ENCODE measurements around the gene MBD5. TPM values are rescaled to one million over a fixed set of nuclear protein-coding genes. Genes with fewer than 3 reads are reported as not detected.

The MBD5 gene
- total RNA-seq, 1 donor from 2014 or later: 36.6 TPM

GRCh38 chr2:148065936-148066335 is 45.0 kb downstream of the MBD5 start:
- ATAC-seq (no peak), DNase-seq (ENCODE audit: missing footprints) (no peak)
- intact Hi-C loops (cut with DNase I): no loop called here

DNA sequence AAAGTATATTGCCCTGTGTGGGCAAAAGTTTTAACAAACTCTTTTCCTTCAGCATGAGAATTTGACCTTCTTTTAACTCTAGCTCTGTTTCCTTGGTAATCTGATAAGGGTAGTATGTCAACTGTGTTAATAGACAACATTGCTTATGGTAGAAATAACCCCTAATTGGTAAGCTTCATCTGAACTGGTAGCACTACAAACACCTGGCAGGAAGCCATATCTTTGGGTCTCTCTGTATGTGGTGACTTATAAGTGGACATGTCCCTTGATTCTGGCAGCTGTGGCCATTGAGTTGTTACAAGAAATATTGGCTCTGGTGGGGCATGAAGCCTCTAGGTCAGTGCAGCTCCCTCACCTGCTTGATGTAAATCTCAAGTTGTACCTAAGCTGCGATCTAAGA is 46.9 kb downstream of the MBD5 start:
- ATAC-seq: no peak
- intact Hi-C loops (cut with DNase I): no loop called here
- DNase-seq (ENCODE audit: missing footprints): no peak

GRCh38 chr2:148071351-148071750 is 50.5 kb downstream of the MBD5 start:
- intact Hi-C loops (cut with DNase I): no loop called here
- ATAC-seq (no peak), DNase-seq (ENCODE audit: missing footprints) (no peak)

DNA sequence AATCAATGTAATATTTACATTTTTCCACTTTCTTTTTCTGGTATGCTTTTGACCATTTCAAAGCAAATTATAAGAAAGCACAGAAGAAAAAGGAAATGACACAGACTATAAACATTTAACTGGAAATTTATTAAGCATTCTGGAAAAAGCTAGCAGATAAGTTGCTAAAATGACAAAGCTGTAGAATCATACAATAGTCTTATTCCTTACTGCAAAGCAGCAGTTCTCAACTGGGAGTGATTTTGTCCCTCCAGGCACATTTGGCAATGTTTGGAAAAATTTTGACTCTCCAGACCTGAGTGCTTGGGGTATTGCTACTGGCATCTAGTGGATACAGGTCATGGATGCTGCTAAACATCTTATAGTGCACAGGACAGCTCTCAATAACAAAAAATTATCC is 75.1 kb downstream of the MBD5 start:
- ATAC-seq (no peak), DNase-seq (ENCODE audit: missing footprints) (no peak)
- intact Hi-C loops (cut with DNase I): no loop called here

GRCh38 chr2:148102641-148103040 is 81.8 kb downstream of the MBD5 start:
- ATAC-seq: no peak
- intact Hi-C loops (cut with DNase I): no loop called here

DNA sequence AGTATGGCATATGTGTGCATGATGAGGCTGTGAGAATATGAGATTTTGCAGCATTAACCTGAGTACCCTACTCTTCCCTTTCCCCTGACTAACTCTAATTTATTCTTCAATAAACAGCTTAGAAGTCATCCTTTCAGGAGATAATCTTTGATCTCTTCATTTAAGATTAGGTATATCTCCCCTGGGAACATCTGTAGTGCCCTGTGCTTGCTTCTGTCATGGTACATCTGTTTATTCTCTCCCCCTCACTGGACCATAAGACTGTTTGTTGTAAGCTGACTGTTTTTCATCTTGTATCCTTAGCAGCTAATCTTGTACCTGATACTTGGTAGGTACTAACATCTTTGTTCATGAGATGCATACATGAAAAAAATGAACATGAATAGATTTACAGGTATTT is 83.1 kb downstream of the MBD5 start:
- intact Hi-C loops (cut with DNase I): no loop called here
- no peak for DNase-seq (ENCODE audit: missing footprints)

More at GRCh38 chr2:148102641-148103040, 81.8 kb downstream of the MBD5 start:
- DNase-seq (ENCODE audit: missing footprints): no peak

GRCh38 chr2:148106331-148106730 is 85.4 kb downstream of the MBD5 start:
- ATAC-seq: no peak
- intact Hi-C loops (cut with DNase I): no loop called here
- DNase-seq (ENCODE audit: missing footprints): no peak

More for the DNA sequence above, 83.1 kb downstream of the MBD5 start:
- ATAC-seq: no peak

GRCh38 chr2:148108385-148108784 is 87.5 kb downstream of the MBD5 start:
- DNase-seq (ENCODE audit: missing footprints) (no peak), ATAC-seq (no peak)
- intact Hi-C loops (cut with DNase I): no loop called here

- ATAC-seq (no peak), DNase-seq (ENCODE audit: missing footprints) (no peak)
- intact Hi-C loops (cut with DNase I): no loop called here
These were observed 89.3 kb downstream of the MBD5 start for GRCh38 chr2:148110184-148110583.

GRCh38 chr2:148122788-148123187 is 101.9 kb downstream of the MBD5 start:
- no peak for ATAC-seq

GRCh38 chr2:148124271-148124670 is 103.4 kb downstream of the MBD5 start:
- DNase-seq (ENCODE audit: missing footprints) (no peak), ATAC-seq (no peak)
- intact Hi-C loops (cut with DNase I): no loop called here

More at GRCh38 chr2:148122788-148123187, 101.9 kb downstream of the MBD5 start:
- no peak for DNase-seq (ENCODE audit: missing footprints)
- intact Hi-C loops (cut with DNase I): no loop called here

- ATAC-seq: no peak
These were observed 109.7 kb downstream of the MBD5 start for GRCh38 chr2:148130581-148130980.

DNA sequence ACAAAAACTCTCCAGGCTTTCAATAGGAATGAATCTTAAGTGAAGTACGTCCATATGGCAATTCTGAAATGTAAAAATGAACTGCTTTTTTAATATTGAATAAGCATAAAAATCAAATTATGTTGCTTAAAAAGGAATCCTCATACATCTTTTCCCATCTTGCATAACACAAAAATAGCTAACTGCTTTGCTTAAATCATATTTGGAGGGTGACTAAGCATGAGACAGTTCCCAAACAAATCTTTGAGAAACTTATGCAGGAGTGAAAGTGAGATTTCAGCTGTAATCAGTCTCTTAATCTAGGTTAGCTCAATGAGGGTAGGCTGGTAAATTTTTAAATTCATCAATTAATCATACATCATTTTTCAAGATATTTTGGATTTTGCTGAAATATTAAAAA is 111.5 kb downstream of the MBD5 start:
- intact Hi-C loops (cut with DNase I): no loop called here
- no peak for ATAC-seq
- DNase-seq (ENCODE audit: missing footprints): no peak

More at GRCh38 chr2:148130581-148130980, 109.7 kb downstream of the MBD5 start:
- no peak for DNase-seq (ENCODE audit: missing footprints)
- intact Hi-C loops (cut with DNase I): no loop called here

- intact Hi-C loops (cut with DNase I): no loop called here
- no peak for DNase-seq (ENCODE audit: missing footprints)
- no peak for ATAC-seq
These were observed 114.8 kb downstream of the MBD5 start for GRCh38 chr2:148135705-148136104.

DNA sequence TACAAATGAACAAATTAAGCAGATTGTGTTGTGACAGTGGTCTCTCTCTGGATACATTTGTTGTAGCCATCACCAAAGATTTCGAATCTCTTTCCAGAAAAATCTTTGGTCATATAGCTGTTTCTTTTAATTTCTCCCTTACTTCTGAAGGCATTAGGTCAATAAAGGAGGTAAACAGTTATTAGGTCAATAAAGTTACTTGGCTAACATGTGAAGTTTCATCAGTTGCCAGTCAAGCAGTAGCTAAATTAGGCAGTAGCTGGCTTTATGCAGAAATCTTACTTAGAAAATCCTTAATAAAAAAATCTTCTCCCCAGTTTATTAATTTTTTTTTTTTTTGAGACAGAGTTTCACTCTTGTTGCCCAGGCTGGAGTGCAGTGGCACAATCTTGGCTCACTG is 115.5 kb downstream of the MBD5 start:
- intact Hi-C loops (cut with DNase I): no loop called here
- DNase-seq (ENCODE audit: missing footprints) (no peak), ATAC-seq (no peak)

GRCh38 chr2:148161909-148162435 is 141.1 kb downstream of the MBD5 start:
- intact Hi-C loops (cut with DNase I): no loop called here
- DNase-seq (ENCODE audit: missing footprints): no peak
- no peak for ATAC-seq

DNA sequence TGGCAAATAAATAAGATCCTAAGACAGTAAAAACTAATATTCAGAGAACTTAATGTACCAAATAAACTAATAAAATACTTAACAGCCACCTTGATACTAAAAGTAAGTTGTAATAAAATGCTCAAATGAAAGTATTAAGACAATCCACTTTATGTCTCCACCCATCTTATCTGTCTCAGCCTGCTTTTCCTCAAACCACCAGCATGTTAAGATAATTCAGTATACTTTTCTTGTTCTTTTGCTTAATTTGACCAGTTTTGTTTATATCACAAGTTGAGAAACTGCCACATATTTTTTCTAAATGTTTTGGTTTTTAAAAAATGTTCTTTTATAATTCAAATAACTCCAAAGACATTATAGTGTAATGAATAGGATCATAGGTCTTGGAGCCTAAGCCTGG is 142.0 kb downstream of the MBD5 start:
- ATAC-seq (no peak), DNase-seq (ENCODE audit: missing footprints) (no peak)
- intact Hi-C loops (cut with DNase I): no loop called here

DNA sequence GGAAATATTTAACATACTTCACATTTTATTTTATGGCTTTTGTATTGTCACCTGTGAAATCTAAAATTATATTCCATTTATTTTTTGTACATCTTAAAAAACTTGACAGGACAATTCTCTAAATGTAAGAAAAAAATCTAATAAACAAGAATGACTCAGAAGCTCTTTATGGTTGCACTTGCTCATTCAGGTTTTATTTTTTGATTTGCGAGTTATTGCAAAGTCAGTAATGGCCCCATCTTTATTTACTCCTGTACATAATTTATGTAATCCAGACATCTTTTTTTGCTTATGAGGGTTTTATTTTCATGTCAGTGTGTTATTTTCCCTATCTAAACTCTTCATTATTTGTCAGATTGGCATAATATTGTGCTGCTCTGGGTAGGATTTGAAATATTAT is 145.1 kb downstream of the MBD5 start:
- intact Hi-C loops (cut with DNase I): no loop called here
- DNase-seq (ENCODE audit: missing footprints) (no peak), ATAC-seq (no peak)

DNA sequence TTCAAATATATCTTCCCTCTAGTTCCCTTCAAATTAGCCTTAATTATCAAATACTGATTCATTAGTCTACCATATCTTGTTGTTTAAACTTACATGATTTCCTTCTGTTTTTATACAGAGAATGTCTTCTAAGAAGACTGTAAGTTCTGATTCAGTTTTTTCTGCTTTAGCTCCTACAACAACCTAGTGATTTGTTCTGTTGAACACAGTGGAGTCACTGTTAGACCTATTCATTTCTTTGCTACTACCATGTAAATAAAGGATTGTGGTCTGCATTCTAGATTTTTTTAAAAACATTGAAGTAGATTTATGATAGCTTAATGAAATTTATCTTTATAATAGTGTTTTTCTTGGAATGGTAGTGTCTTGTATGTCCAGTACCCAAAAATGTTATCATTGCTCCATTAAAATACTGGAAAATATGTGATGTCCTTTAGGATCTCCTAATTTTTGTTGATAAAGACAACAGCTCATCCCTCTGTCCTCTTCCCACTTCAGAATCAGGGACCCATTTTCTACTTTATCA is 146.4 kb downstream of the MBD5 start:
- intact Hi-C loops (cut with DNase I): no loop called here
- DNase-seq (ENCODE audit: missing footprints): no peak
- ATAC-seq: no peak

DNA sequence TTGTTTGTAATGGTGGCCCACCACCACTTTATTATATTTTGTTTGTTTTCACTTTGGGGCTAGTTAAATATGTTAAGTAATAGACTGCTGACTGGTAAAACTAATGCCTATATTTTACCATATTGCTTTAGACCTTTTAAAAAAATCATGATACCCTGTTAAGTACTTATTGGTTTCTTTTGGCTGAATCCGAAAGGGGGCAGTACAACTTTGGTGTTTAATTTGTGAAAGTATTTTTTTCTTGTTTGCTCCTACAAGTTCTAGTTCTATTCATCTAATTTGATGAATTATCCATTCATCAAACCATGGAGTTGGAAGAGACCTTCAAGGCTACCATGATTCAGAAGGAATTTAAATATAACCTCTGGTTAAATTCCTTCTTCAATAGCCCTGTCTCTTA is 147.0 kb downstream of the MBD5 start:
- no peak for ATAC-seq
- intact Hi-C loops (cut with DNase I): no loop called here
- DNase-seq (ENCODE audit: missing footprints): no peak

DNA sequence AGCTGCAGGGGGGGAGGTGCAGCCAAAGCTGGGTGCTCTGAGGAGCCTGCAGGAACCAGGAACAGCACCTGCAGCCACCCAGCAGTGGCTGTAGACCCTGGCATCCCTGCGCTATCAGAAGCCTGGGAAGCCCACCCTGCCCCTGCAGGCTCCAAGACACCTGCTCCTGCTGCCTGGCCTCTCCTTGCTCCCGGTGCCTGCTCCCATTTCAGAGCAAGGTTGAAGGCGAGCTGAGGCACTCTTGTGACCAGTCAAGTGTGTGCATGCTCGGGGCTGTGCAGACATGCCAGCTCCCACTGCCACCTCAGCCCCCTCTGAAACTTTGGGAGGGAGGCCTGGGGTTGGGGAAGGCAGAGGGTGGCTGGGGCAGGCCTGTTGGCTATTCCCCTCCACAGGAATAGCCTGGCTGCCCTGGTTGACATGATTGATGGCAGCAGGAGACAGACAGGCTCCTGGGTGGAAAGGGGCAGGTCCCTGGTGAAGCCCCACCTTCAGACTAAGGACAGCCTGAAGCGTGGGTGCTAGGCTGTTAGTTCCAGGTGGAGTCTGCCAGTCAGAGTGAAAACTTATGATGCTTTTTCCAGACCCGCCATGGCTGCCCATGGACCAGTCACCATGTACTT is 151.4 kb downstream of the MBD5 start:
- intact Hi-C loops (cut with DNase I): no loop called here
- DNase-seq (ENCODE audit: missing footprints): no peak

More for the DNA sequence above, 151.4 kb downstream of the MBD5 start:
- no peak for ATAC-seq
